ENCODE measurements around the gene RFX1.

DNA sequence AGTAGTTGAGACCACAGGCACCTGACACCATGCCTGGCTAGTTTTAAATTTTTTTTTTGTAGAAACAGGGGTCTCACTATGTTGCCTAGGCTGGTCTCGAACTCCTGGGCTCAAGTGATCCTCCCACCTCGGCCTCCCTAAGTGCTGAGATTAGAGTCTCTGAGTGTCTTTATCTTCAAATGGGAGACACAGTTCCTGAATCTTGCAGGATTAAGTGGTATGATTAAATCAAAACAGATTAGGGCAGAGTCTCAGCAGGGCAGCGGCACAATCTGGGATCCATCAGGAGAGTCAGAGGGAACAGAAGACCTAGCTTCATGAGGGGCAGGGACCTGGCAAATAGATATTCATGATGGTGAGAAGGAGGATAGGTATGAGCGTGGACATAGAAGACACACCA lies 22.8 kb upstream of the RFX1 start:
- TF ChIP-seq YY1 (IDR thresholded peaks at IDR 0.05; ENCODE audit: insufficient read depth, insufficient read length) (no peak), ZNF274 (IDR thresholded peaks at IDR 0.05; ENCODE audit: low read depth, low read length) (no peak), SUZ12 (IDR thresholded peaks at IDR 0.05; ENCODE audit: extremely low read depth, insufficient read depth, insufficient read length) (no peak)
